Natural killer cell (primary cell): ENCODE results near the gene C16orf74. TPM values are rescaled to one million over a fixed set of nuclear protein-coding genes. Genes with fewer than 3 reads are reported as not detected.

Experiments
- ATAC-seq, 3 donors: fragments of 150-1000 bp in 2 of 3; fragments of 200-7000 bp in 1 of 3; cut with Tn5 transposase; 1 replicate in 1 of 3; 2 replicates in 2 of 3; pipeline ENCODE4 v1.10.0; 2021; ENCODE audit warnings: mild to moderate bottlenecking in 2 of 3, moderate library complexity in 2 of 3
- DNase-seq, 2 donors: peaks; one replicate each; pipeline versions ENCODE4 v3.0.0 to v3.0.0-alpha.2; 2013 to 2021; ENCODE audit warnings: mixed read lengths in 1 of 2
- H3K27ac ChIP-seq: one replicate; pipeline ENCODE4 v1.5.1; 2013; ENCODE audit warnings: mild to moderate bottlenecking, low read length
- H3K27me3 ChIP-seq: one replicate; pipeline ENCODE4 v1.6.1; 2013; ENCODE audit warnings: low read length; ENCODE audit not compliant: control insufficient read depth, insufficient read depth
- H3K36me3 ChIP-seq: one replicate; pipeline ENCODE4 v1.6.1; 2013; ENCODE audit warnings: low read length; ENCODE audit not compliant: control insufficient read depth, insufficient read depth
- H3K4me1 ChIP-seq: one replicate; pipeline ENCODE4 v1.6.1; 2013; ENCODE audit warnings: low read length; ENCODE audit not compliant: control insufficient read depth, insufficient read depth
- H3K4me3 ChIP-seq: one replicate; pipeline ENCODE4 v1.5.1; 2013; ENCODE audit warnings: low read length
- H3K9me3 ChIP-seq: one replicate; pipeline ENCODE4 v1.6.1; 2013; ENCODE audit warnings: low read length; ENCODE audit not compliant: control insufficient read depth, insufficient read depth
- H3K27ac Mint-ChIP-seq, 2 donors: one replicate each; pipeline ENCODE4 v1.8.0; 2022; ENCODE audit warnings: mild to moderate bottlenecking in 2 of 2, mixed read lengths in 2 of 2, moderate library complexity in 1 of 2
- H3K27me3 Mint-ChIP-seq, 2 donors: one replicate each; pipeline ENCODE4 v1.8.0; 2022; ENCODE audit warnings: low read depth in 2 of 2, mixed read lengths in 2 of 2
- H3K36me3 Mint-ChIP-seq: one replicate; pipeline ENCODE4 v1.8.0; 2022; ENCODE audit warnings: mixed read lengths
- H3K4me1 Mint-ChIP-seq, 2 donors: one replicate each; pipeline ENCODE4 v1.8.0; 2022; ENCODE audit warnings: mixed read lengths in 2 of 2
- H3K4me3 Mint-ChIP-seq: one replicate; pipeline ENCODE4 v1.8.0; 2022; ENCODE audit warnings: mild to moderate bottlenecking, moderate library complexity, mixed read lengths
- H3K9me3 Mint-ChIP-seq, 2 donors: one replicate each; pipeline ENCODE4 v1.8.0; 2022; ENCODE audit warnings: mixed read lengths in 2 of 2
- CTCF ChIP-seq: fragments of 200-600 bp; IDR thresholded peaks from one replicate; pipeline ENCODE4 v1.8.0; 2022; ENCODE audit warnings: antibody characterized with exemption
- WGBS: methylation state at CpG from one replicate; pipeline ENCODE4 v1.1.7; 2013; ENCODE audit warnings: missing lambda C conversion rate; ENCODE audit not compliant: insufficient coverage; 5-methylcytosine and 5-hydroxymethylcytosine counted together
- intact Hi-C: fragments of 100-400 bp; cut with micrococcal nuclease; formaldehyde crosslinking; loops from one replicate; pipeline ENCODE4 v1.14.2; 2022
- total RNA-seq, 4 donors: library from RNA; stranded (reverse); fragments of 120-200 nt in 1 of 4; gene quantifications; one replicate each; pipeline versions ENCODE4 v1.2.3 to v1.2.4, GENCODE V29; 2013 to 2022

C16orf74 gene
- total RNA-seq, 3 donors from 2014 or later (not counting 1 experiment from before 2014, with no cell fraction given), result 0.71 to 2.2 (median 1.8) TPM

- no peaks in the 10 kb centered on the region for H3K9me3 Mint-ChIP-seq
Observed at GRCh38 chr16:85753976-85754375, 3.1 kb upstream of the C16orf74 start.

GRCh38 chr16:85753559-85753958 is 2.7 kb upstream of the C16orf74 start:
- Mint-ChIP-seq H3K4me3 (no peak overlapping the region), H3K27me3 (peaks cover 7 to 16% of the 10 kb centered on the region in 2 donors), H3K27ac (no peak overlapping the region), H3K9me3 (no peaks in the 10 kb centered on the region), H3K4me1 (peaks cover 6 to 11% of the 10 kb centered on the region in 2 donors), H3K36me3 (no peaks in the 10 kb centered on the region)
- Histone ChIP-seq H3K9me3 (no peaks in the 10 kb centered on the region), H3K36me3 (no peaks in the 10 kb centered on the region), H3K27ac (no peak overlapping the region), H3K4me1 (peaks cover 48% of the 10 kb centered on the region), H3K4me3 (no peak overlapping the region), H3K27me3 (peaks cover 18% of the 10 kb centered on the region)
- intact Hi-C loops, result no loop called here
- ATAC-seq, result no peak
- WGBS, result 87% methylated on average over 6 of the region's 6 CpGs
- TF ChIP-seq CTCF, result no peak
- DNase-seq, result no peak

More at GRCh38 chr16:85753976-85754375, 3.1 kb upstream of the C16orf74 start:
- Mint-ChIP-seq H3K27me3 (peaks cover 11 to 19% of the 10 kb centered on the region in 2 donors), H3K27ac (no peak overlapping the region), H3K4me1 (peaks cover 10 to 15% of the 10 kb centered on the region in 2 donors), H3K4me3 (no peak overlapping the region), H3K36me3 (no peaks in the 10 kb centered on the region)
- H3K4me1 ChIP-seq, result peaks cover 52% of the 10 kb centered on the region
- H3K9me3 ChIP-seq, result no peaks in the 10 kb centered on the region
- no peaks in the 10 kb centered on the region for H3K36me3 ChIP-seq
- intact Hi-C loops, result no loop called here
- TF ChIP-seq CTCF, result no peak
- WGBS, result 83% methylated on average over 7 of the region's 7 CpGs
- peaks cover 18% of the 10 kb centered on the region for H3K27me3 ChIP-seq
- DNase-seq (no peak), ATAC-seq (no peak)
- no peak overlapping the region for H3K27ac ChIP-seq
- H3K4me3 ChIP-seq, result no peak overlapping the region

GRCh38 chr16:85752511-85753420 is 1.9 kb upstream of the C16orf74 start:
- no peak overlapping the region for H3K27ac Mint-ChIP-seq
- WGBS, result 81% methylated on average over 21 of the region's 21 CpGs
- H3K27ac ChIP-seq, result no peak overlapping the region

More at GRCh38 chr16:85752511-85753420, 1.9 kb upstream of the C16orf74 start:
- no peaks in the 10 kb centered on the region for H3K36me3 Mint-ChIP-seq
- Histone ChIP-seq H3K4me1 (peaks cover 47% of the 10 kb centered on the region), H3K36me3 (no peaks in the 10 kb centered on the region), H3K27me3 (peaks cover 18% of the 10 kb centered on the region), H3K9me3 (no peaks in the 10 kb centered on the region), H3K4me3 (no peak overlapping the region)
- H3K4me1 Mint-ChIP-seq, result peaks cover 6 to 11% of the 10 kb centered on the region in 2 donors
- no peak for TF ChIP-seq CTCF
- H3K9me3 Mint-ChIP-seq, result no peaks in the 10 kb centered on the region
- intact Hi-C loops, result no loop called here
- H3K4me3 Mint-ChIP-seq, result no peak overlapping the region
- DNase-seq (no peak), ATAC-seq (no peak)
- peaks cover 7 to 20% of the 10 kb centered on the region in 2 donors for H3K27me3 Mint-ChIP-seq
